Tibial nerve (tissue), 4 donors: ENCODE data around the gene UBALD2. TPM values are rescaled to one million over a fixed set of nuclear protein-coding genes. Genes with fewer than 3 reads are reported as not detected.
"Not testable (repeated sequence)": the region's sequence is repeated elsewhere in the genome, so short reads cannot be mapped to it uniquely, and the experiment has no call there.

Source experiments
- DNase-seq, 2 donors: peaks; one replicate each; pipeline ENCODE4 v3.0.0-alpha.2; 2019; ENCODE audit warnings: low spot score in 2 of 2
- H3K27ac ChIP-seq, 4 donors: fragments of 200-600 bp; sonication (generic) in 3 of 4; one replicate each; pipeline ENCODE4 v1.5.1; 2017 to 2019; ENCODE audit warnings: mild to moderate bottlenecking in 1 of 4
- H3K27me3 ChIP-seq, 2 donors: fragments of 200-600 bp; sonication (generic) in 1 of 2; one replicate each; pipeline versions ENCODE4 v1.5.1 to v1.6.0; 2017 to 2019
- H3K36me3 ChIP-seq, 3 donors: fragments of 200-600 bp; sonication (generic); one replicate each; pipeline ENCODE4 v1.5.1; 2018 to 2019
- H3K4me1 ChIP-seq, 4 donors: fragments of 200-600 bp; sonication (generic) in 3 of 4; one replicate each; pipeline ENCODE4 v1.5.1; 2017 to 2019
- H3K4me3 ChIP-seq, 4 donors: fragments of 200-600 bp; sonication (generic) in 3 of 4; one replicate each; pipeline ENCODE4 v1.5.1; 2017 to 2019; ENCODE audit warnings: mild to moderate bottlenecking in 1 of 4, moderate library complexity in 1 of 4
- H3K9me3 ChIP-seq, 4 donors: fragments of 200-600 bp; sonication (generic) in 3 of 4; one replicate each; pipeline ENCODE4 v1.5.1; 2017 to 2019
- CTCF ChIP-seq, 5 experiments: fragments of 200-600 bp in 3 of 5; fragments of 450-650 bp in 2 of 5; sonication (generic) in 3 of 5; IDR thresholded peaks; one replicate each; pipeline ENCODE4 v1.5.1; 2016 to 2019; ENCODE audit warnings: antibody characterized with exemption in 5 of 5, mild to moderate bottlenecking in 3 of 5, moderate library complexity in 2 of 5
- EP300 ChIP-seq, 2 donors: sonication (generic); formaldehyde crosslinking; IDR thresholded peaks; one replicate each; pipeline ENCODE4 v1.6.1; 2017; ENCODE audit warnings: antibody characterized with exemption in 2 of 2, mild to moderate bottlenecking in 1 of 2
- POLR2A ChIP-seq, 2 donors: fragments of 450-650 bp; IDR thresholded peaks; one replicate each; pipeline ENCODE4 v1.6.1; 2017; ENCODE audit warnings: antibody characterized with exemption in 2 of 2, mild to moderate bottlenecking in 2 of 2, moderate library complexity in 2 of 2
- WGBS, 2 donors: methylation state at CpG; one replicate each; pipeline ENCODE4 v1.1.5; 2018; 5-methylcytosine and 5-hydroxymethylcytosine counted together
- total RNA-seq, 4 donors: library from RNA; depleted of rRNA; stranded (reverse); fragments of >200 nt; gene quantifications; one replicate each; pipeline ENCODE4 v1.1.0, GENCODE V29; 2016

The UBALD2 gene
- total RNA-seq, 4 donors from 2014 or later = 12.7 to 26.9 (median 20.4) TPM

DNA sequence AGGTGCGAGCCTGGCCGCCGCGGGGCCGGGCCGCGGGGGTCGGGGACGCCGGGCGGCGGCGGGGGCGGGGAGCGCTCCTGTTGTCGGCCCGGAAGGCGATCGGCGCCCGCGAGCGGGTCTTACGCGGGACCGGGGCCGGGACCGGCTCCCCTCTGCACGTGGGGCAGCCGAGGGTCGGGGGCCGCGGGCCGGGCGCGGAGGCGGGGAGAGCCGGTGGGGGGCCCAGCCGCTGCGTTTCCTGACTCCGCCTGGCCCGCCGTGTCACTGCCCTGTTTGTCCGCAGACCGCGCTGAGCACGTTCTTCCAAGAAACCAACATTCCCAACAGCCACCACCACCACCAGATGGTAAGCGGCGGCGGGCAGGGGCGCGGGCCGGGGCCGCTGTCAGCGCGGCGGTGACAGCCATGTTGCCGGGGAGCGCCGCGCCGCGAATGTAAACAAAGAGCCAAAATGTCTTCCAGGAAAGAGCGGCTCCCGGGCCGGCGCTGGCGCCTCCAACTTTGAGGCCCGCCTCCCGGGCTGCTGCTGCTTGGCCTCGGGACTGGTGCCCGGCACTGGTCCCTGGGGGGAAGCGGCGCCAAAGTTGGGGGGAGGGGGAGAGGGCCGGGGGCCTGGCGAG is 586 bp downstream of the UBALD2 start:
- no peaks in the 10 kb centered on the region for H3K27me3 ChIP-seq
- no peak for TF ChIP-seq CTCF (IDR thresholded peaks at IDR 0.05)
- TF ChIP-seq POLR2A (IDR thresholded peaks at IDR 0.05) = no peak
- TF ChIP-seq EP300 (IDR thresholded peaks at IDR 0.05) = peak in 1 of 2 donors; percentile 25
- H3K9me3 ChIP-seq = no peaks in the 10 kb centered on the region
- peak in 1 of 2 donors; percentile 40 for DNase-seq
- peak overlapping the region; percentile 62 to 99 (median 78) for H3K4me3 ChIP-seq
- H3K4me1 ChIP-seq = peaks cover 0 to 84% (median 60%) of the 10 kb centered on the region in 4 donors
- H3K27ac ChIP-seq = peak overlapping the region; percentile 57 to 97 (median 90)
- peaks cover 0 to 19% (median 0%) of the 10 kb centered on the region in 3 donors for H3K36me3 ChIP-seq
- whole genome bisulfite sequencing, 2 donors = 1 to 3% methylated on average over 14 to 26 of the region's 76 CpGs

DNA sequence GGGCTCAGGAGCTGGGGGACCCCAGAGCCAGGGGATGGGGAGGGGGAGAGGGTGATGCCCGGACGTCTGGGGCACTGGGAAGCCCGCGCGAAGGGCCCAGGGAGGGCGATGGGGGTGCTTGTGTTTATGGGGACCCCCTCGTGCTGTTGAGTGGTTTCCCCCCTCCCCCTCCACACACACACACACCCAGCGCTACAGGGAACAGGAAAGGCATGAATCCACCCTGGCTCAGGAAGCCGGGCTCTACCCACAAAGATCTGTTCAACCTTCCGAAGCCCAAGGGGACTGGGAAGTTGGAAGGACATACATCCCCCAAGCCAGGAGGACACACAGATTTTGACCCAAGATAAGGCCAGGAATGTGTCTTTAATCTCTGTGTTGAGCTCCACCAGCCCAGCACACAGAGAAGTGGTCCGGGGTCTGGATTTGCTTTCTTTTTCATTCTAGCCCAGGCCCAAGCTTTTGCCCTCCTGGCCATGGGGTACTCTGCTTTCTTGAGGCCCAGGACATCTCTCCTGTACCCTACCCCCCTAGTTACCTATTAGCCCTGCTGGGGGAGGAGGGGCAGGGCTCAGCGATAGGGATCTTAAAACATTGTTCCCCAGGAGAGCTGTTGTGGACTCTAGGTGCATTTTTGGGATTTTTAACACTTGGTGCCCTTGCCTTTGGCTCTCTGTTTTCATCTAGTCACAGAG is 1.2 kb downstream of the UBALD2 start:
- H3K4me3 ChIP-seq = peak overlapping the region; percentile 62 to 99 (median 78)
- H3K27me3 ChIP-seq = no peaks in the 10 kb centered on the region
- WGBS, 2 donors = 2% methylated on average over 8 to 12 of the region's 12 CpGs
- TF ChIP-seq EP300 (IDR thresholded peaks at IDR 0.05) (no peak), CTCF (IDR thresholded peaks at IDR 0.05) (no peak), POLR2A (IDR thresholded peaks at IDR 0.05) (no peak)
- DNase-seq = no peak
- no peaks in the 10 kb centered on the region for H3K9me3 ChIP-seq
- peak overlapping the region; percentile 57 to 97 (median 90) for H3K27ac ChIP-seq
- H3K4me1 ChIP-seq = peaks cover 0 to 85% (median 66%) of the 10 kb centered on the region in 4 donors
- peaks cover 0 to 23% (median 0%) of the 10 kb centered on the region in 3 donors for H3K36me3 ChIP-seq

GRCh38 chr17:76267051-76267576 is 2.0 kb downstream of the UBALD2 start:
- Histone ChIP-seq H3K4me1 (peaks cover 0 to 85% (median 70%) of the 10 kb centered on the region in 4 donors), H3K36me3 (peaks cover 0 to 23% (median 0%) of the 10 kb centered on the region in 3 donors), H3K4me3 (peak overlapping the region; percentile 62 to 99 (median 78)), H3K27me3 (no peaks in the 10 kb centered on the region), H3K27ac (peak overlapping the region in 3 of 4 donors; percentile 85 to 97 (median 94)), H3K9me3 (no peaks in the 10 kb centered on the region)
- no peak for TF ChIP-seq POLR2A (IDR thresholded peaks at IDR 0.05)
- no peak for TF ChIP-seq CTCF (IDR thresholded peaks at IDR 0.05)
- TF ChIP-seq EP300 (IDR thresholded peaks at IDR 0.05) = no peak
- WGBS, 2 donors = 68 to 70% methylated on average over 4 of the region's 4 CpGs
- DNase-seq = no peak

DNA sequence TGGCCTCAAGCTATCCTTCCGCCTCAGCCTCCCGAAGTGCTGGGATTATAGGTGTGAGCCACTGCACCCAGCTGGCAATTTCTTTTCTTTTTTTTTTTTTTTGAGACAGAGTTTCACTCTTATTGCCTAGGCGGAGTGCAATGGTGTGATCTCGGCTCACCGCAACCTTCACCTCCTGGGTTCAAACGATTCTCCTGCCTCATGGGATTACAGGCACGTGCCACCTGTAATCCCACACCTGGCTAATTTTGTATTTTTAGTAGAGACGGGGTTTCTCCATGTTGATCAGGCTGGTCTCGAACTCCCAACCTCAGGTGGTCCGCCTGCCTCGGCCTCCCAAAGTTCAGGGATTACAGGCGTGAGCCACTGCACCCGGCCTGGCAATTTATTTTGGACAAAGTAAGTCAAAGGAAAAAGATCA is 2.4 kb downstream of the UBALD2 start:
- peaks cover 2 to 85% (median 71%) of the 10 kb centered on the region in 4 donors for H3K4me1 ChIP-seq
- 83 to 85% methylated on average over 13 of the region's 13 CpGs for WGBS, 2 donors
- not testable (repeated sequence) for DNase-seq, H3K9me3 ChIP-seq, H3K27me3 ChIP-seq
- H3K4me3 ChIP-seq = peak overlapping the region in 2 of 4 donors; percentile 76 to 81
- peak overlapping the region; percentile 69 to 97 (median 90) for H3K27ac ChIP-seq
- H3K36me3 ChIP-seq = peaks cover 0 to 23% (median 0%) of the 10 kb centered on the region in 3 donors

- H3K4me1 ChIP-seq = peaks cover 2 to 85% (median 68%) of the 10 kb centered on the region in 4 donors
- TF ChIP-seq EP300 (IDR thresholded peaks at IDR 0.05) (peak; percentile 54 to 95), CTCF (IDR thresholded peaks at IDR 0.05) (peak in 1 of 5 experiments; percentile 15), POLR2A (IDR thresholded peaks at IDR 0.05) (peak; percentile 67 to 73)
- H3K27me3 ChIP-seq = no peaks in the 10 kb centered on the region
- 16 to 30% methylated on average over 4 to 9 of the region's 9 CpGs for WGBS, 2 donors
- peak overlapping the region; percentile 69 to 97 (median 90) for H3K27ac ChIP-seq
- peaks cover 0 to 23% (median 0%) of the 10 kb centered on the region in 3 donors for H3K36me3 ChIP-seq
- peak overlapping the region in 1 of 4 donors; percentile 81 for H3K4me3 ChIP-seq
- DNase-seq = peak; percentile 70 to 83
- H3K9me3 ChIP-seq = no peaks in the 10 kb centered on the region
Measured at GRCh38 chr17:76268015-76268749, 3.0 kb downstream of the UBALD2 start.
